Measurements from ENCODE around the gene DCAF15.

GRCh38 chr19:13929340-13929739 is 23.0 kb upstream of the DCAF15 start:
- TF ChIP-seq CREB1 (CRISPR knock-in tag; IDR thresholded peaks at IDR 0.05; ENCODE audit: low read depth): no peak
- TF ChIP-seq POLR2AphosphoS5 (IDR thresholded peaks at IDR 0.05; ENCODE audit: low read depth): no peak
- no peak for TF ChIP-seq EZH2 (IDR thresholded peaks at IDR 0.05; ENCODE audit: low read depth, unreplicated experiment)
- no peak for TF ChIP-seq CTCF (conservative IDR thresholded peaks at IDR 0.05; ENCODE audit: low read depth in 2 of 2)
- no peak for TF ChIP-seq ZNF331 (CRISPR knock-in tag; IDR thresholded peaks at IDR 0.05; ENCODE audit: low read depth)

Data from GM23338 (cell line).